ENCODE results near the gene CFAP90. TPM values are rescaled to one million over a fixed set of nuclear protein-coding genes. Genes with fewer than 3 reads are reported as not detected.
A peak's percentile ranks its signal among the peaks of the same experiment; 100 is the strongest.

The CFAP90 gene
- total and polyA plus RNA-seq, 11 donors = not detected

DNA sequence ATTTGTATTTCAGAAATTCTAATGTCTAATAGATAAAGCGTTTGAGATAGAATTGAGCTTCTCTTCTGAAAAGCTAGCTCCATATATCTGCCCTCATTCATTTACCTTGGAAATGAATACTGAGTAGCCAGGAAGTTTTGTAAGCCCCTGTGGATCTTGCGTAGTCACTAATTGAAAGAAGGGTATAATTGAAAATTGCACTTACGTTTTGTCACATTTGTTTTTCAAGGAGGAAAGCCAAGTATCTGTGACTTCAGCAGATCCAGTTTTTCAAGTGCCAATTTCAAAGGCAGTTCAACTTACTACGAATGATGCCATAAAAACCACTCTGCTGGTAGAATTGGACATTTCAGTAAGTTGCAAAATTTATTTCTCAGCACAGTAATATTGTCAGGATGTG lies 32.0 kb upstream of the CFAP90 start:
- Histone ChIP-seq H3K4me1 (peaks cover 0 to 13% (median 0%) of the 10 kb centered on the region in 12 donors), H3K36me3 (peaks cover 0 to 100% (median 88%) of the 10 kb centered on the region in 9 donors), H3K27ac (no peak overlapping the region), H3K27me3 (no peaks in the 10 kb centered on the region), H3K4me3 (no peak overlapping the region), H3K9me3 (no peaks in the 10 kb centered on the region)
- 88 to 94% (median 92%) methylated on average over 4 of the region's 4 CpGs for WGBS, 4 donors
- no peak for ATAC-seq
- intact Hi-C loops (cut with DNase I) = no loop called here
- TF ChIP-seq, protein P1, sequence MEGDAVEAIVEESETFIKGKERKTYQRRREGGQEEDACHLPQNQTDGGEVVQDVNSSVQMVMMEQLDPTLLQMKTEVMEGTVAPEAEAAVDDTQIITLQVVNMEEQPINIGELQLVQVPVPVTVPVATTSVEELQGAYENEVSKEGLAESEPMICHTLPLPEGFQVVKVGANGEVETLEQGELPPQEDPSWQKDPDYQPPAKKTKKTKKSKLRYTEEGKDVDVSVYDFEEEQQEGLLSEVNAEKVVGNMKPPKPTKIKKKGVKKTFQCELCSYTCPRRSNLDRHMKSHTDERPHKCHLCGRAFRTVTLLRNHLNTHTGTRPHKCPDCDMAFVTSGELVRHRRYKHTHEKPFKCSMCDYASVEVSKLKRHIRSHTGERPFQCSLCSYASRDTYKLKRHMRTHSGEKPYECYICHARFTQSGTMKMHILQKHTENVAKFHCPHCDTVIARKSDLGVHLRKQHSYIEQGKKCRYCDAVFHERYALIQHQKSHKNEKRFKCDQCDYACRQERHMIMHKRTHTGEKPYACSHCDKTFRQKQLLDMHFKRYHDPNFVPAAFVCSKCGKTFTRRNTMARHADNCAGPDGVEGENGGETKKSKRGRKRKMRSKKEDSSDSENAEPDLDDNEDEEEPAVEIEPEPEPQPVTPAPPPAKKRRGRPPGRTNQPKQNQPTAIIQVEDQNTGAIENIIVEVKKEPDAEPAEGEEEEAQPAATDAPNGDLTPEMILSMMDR (IDR thresholded peaks at IDR 0.05) = no peak
- no peak for TF ChIP-seq POLR2A (IDR thresholded peaks at IDR 0.05)
- no peak for DNase-seq

DNA sequence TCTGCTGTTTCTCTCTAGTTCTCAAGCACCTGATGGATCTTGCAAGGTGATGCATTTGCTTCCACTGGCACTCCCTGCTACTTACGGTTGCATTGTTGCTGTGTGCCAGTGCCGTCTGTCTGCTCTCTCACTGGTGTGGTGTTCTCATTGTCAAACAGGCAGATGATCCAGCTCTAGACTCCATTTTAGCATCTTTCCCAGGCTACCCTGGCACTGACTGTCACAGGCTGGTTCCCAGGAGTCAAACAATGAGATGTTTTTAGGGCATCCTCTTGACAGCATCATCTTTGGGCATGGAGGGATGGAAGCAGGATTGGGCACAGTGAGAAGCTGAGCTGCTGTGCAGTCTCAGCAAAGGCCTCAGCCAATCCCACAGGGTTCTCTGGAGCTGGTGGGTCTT lies 30.9 kb upstream of the CFAP90 start:
- intact Hi-C loops (cut with DNase I) = no loop called here
- 94 to 96% (median 95%) methylated on average over 2 of the region's 2 CpGs for WGBS, 4 donors
- H3K27ac ChIP-seq = no peak overlapping the region

DNA sequence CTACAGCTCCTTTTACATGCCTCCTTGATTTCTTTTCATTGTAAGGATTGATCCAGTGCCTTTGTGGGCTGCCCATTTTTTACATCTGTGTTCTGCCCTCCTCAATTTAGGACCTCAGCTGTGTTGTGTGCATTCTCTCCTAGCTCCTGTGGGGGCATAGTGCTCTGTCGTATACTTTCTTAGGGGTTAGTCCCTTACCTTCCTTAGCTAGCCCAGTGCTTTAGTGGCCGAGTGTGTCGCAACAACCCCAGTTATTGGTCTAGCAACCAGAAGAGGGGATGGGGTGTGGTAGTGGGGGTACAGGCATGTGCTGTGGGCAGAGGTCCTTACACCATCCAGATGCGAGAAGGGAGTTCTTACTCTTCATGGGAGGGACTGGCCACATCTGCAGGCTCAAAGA lies 30.2 kb upstream of the CFAP90 start:
- intact Hi-C loops (cut with DNase I) = no loop called here
- Histone ChIP-seq H3K4me3 (no peak overlapping the region), H3K4me1 (peaks cover 0 to 19% (median 0%) of the 10 kb centered on the region in 12 donors), H3K27me3 (no peaks in the 10 kb centered on the region), H3K27ac (no peak overlapping the region), H3K36me3 (peaks cover 0 to 99% (median 90%) of the 10 kb centered on the region in 9 donors), H3K9me3 (no peaks in the 10 kb centered on the region)
- ATAC-seq = no peak
- no peak for DNase-seq
- 93 to 97% (median 96%) methylated on average over 4 of the region's 4 CpGs for WGBS, 4 donors
- TF ChIP-seq, protein P1 (IDR thresholded peaks at IDR 0.05) = no peak
- TF ChIP-seq POLR2A (IDR thresholded peaks at IDR 0.05) = no peak

More for the DNA sequence above, 30.9 kb upstream of the CFAP90 start:
- TF ChIP-seq, protein P1 (IDR thresholded peaks at IDR 0.05) = no peak
- no peak for TF ChIP-seq POLR2A (IDR thresholded peaks at IDR 0.05)
- Histone ChIP-seq H3K36me3 (peaks cover 0 to 99% (median 90%) of the 10 kb centered on the region in 9 donors), H3K9me3 (no peaks in the 10 kb centered on the region), H3K4me1 (peaks cover 0 to 19% (median 0%) of the 10 kb centered on the region in 12 donors), H3K27me3 (no peaks in the 10 kb centered on the region), H3K4me3 (no peak overlapping the region)
- ATAC-seq (no peak), DNase-seq (no peak)

DNA sequence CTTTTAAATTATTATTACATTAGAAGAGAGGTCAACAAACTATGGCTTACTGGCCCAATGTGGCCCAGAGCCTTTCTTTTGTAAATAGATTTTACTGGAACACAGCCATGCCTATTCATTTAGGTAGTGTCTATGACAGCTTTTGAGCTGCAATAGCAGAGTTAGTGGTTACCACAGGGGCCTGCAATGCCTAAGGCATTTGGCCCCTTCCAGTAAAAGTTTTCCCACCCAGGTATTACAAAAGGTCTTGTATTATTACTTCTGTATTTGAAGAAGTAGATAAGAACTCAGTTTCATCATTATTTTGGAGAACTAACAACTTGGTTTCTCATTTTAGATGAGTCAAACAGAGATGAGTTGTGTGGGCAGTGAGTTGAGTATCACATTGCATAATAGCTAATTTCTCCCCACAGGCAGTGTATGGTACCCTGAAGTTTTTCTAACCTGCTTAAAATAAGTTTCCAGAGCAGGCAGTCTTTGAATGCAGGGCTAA lies 27.5 kb upstream of the CFAP90 start:
- TF ChIP-seq, protein P1 (IDR thresholded peaks at IDR 0.05) = no peak
- no peak for TF ChIP-seq POLR2A (IDR thresholded peaks at IDR 0.05)
- H3K27ac ChIP-seq = peak overlapping the region in 1 of 12 donors; percentile 21
- ATAC-seq (peak in 1 of 4 donors; percentile 45), DNase-seq (no peak)
- intact Hi-C loops (cut with DNase I) = no loop called here
- peaks cover 0 to 19% (median 0%) of the 10 kb centered on the region in 12 donors for H3K4me1 ChIP-seq
- H3K36me3 ChIP-seq = peaks cover 0 to 98% (median 89%) of the 10 kb centered on the region in 9 donors
- H3K27me3 ChIP-seq = no peaks in the 10 kb centered on the region
- H3K9me3 ChIP-seq = no peaks in the 10 kb centered on the region
- no peak overlapping the region for H3K4me3 ChIP-seq

All from heart left ventricle (tissue), 16 donors.